Neural crest cell (in vitro differentiated cells): ENCODE measurements around the gene PNMA8B. TPM values are rescaled to one million over a fixed set of nuclear protein-coding genes. Genes with fewer than 3 reads are reported as not detected.

Experiments
- DNase-seq: peaks from one replicate; pipeline ENCODE4 v3.0.0; 2021; ENCODE audit warnings: low read depth, mixed read lengths, low spot score
- H3K27ac Mint-ChIP-seq: one replicate; pipeline ENCODE4 v1.8.0; 2021; ENCODE audit warnings: mild to moderate bottlenecking, mixed read lengths; ENCODE audit not compliant: unreplicated experiment
- H3K27me3 Mint-ChIP-seq: 2 replicates; pipeline ENCODE4 v1.8.0; 2021; ENCODE audit warnings: low read depth, mild to moderate bottlenecking, mixed read lengths
- H3K36me3 Mint-ChIP-seq: 2 replicates; pipeline ENCODE4 v1.8.0; 2021; ENCODE audit warnings: low read depth, mild to moderate bottlenecking, mixed read lengths
- H3K4me1 Mint-ChIP-seq: 2 replicates; pipeline ENCODE4 v1.8.0; 2021; ENCODE audit warnings: mixed read lengths
- H3K4me3 Mint-ChIP-seq: one replicate; pipeline ENCODE4 v1.8.0; 2021; ENCODE audit warnings: mild to moderate bottlenecking, mixed read lengths
- H3K9me3 Mint-ChIP-seq: 2 replicates; pipeline ENCODE4 v1.8.0; 2021; ENCODE audit warnings: mixed read lengths
- CTCF ChIP-seq: fragments of 200-600 bp; sonication (generic); conservative IDR thresholded peaks from 2 replicates; pipeline ENCODE4 v1.5.0; 2021; ENCODE audit warnings: antibody characterized with exemption, mild to moderate bottlenecking
- total RNA-seq: library from RNA; stranded (reverse); gene quantifications from 2 replicates; pipeline ENCODE4 v1.2.1, GENCODE V29; 2021

The PNMA8B gene
- total RNA-seq, 1 donor from 2014 or later: 4.6 TPM

GRCh38 chr19:46442808-46443450 lies 52.7 kb downstream of the PNMA8B start:
- no peak for DNase-seq
- no peaks in the 10 kb centered on the region for H3K36me3 Mint-ChIP-seq
- no peak overlapping the region for H3K27ac Mint-ChIP-seq
- H3K9me3 Mint-ChIP-seq: no peaks in the 10 kb centered on the region
- H3K4me3 Mint-ChIP-seq: no peak overlapping the region
- H3K4me1 Mint-ChIP-seq: no peaks in the 10 kb centered on the region
- no peak for TF ChIP-seq CTCF
- H3K27me3 Mint-ChIP-seq: no peaks in the 10 kb centered on the region

- Mint-ChIP-seq H3K27me3 (no peaks in the 10 kb centered on the region), H3K36me3 (no peaks in the 10 kb centered on the region), H3K4me1 (no peaks in the 10 kb centered on the region), H3K27ac (no peak overlapping the region), H3K4me3 (no peak overlapping the region), H3K9me3 (no peaks in the 10 kb centered on the region)
- DNase-seq: no peak
- TF ChIP-seq CTCF: no peak
Observed at GRCh38 chr19:46441866-46442265, 53.8 kb downstream of the PNMA8B start.

Other genes starting within 250 kb of the PNMA8B start
- gene HIF3A, start 198.8 kb downstream of the PNMA8B start, total RNA-seq: 6.9 and 7.6 TPM in 2 replicates
- gene PPP5C, start 148.8 kb downstream of the PNMA8B start, total RNA-seq: 113 and 114 TPM in 2 replicates
- 23.9 and 25.1 TPM in 2 replicates for gene CCDC8, start 82.3 kb downstream of the PNMA8B start, total RNA-seq
- 1.4 and 1.7 TPM in 2 replicates for gene PNMA8C, start 66.9 kb downstream of the PNMA8B start, total RNA-seq
- gene PNMA8A, start 24.3 kb downstream of the PNMA8B start, total RNA-seq: 28.4 and 29.9 TPM in 2 replicates
- gene CALM3, start 105.5 kb upstream of the PNMA8B start, total RNA-seq: 436 TPM in 2 replicates
- not detected in 2 replicates for gene PTGIR, start 129.2 kb upstream of the PNMA8B start, total RNA-seq
- gene GNG8, start 140.3 kb upstream of the PNMA8B start, total RNA-seq: not detected in 2 replicates
- gene DACT3, start 165.3 kb upstream of the PNMA8B start, total RNA-seq: 6.5 and 7.4 TPM in 2 replicates
- gene PRKD2, start 221.2 kb upstream of the PNMA8B start, total RNA-seq: 55.5 and 57.2 TPM in 2 replicates